Bone marrow (tissue), 2 donors: Measurements from ENCODE around the gene NRROS.

Experiments used
- DNase-seq, 2 donors: peaks; one replicate each; lab custom pipeline; 2025; lab: John Stamatoyannopoulos, UW

Gene NRROS

DNA sequence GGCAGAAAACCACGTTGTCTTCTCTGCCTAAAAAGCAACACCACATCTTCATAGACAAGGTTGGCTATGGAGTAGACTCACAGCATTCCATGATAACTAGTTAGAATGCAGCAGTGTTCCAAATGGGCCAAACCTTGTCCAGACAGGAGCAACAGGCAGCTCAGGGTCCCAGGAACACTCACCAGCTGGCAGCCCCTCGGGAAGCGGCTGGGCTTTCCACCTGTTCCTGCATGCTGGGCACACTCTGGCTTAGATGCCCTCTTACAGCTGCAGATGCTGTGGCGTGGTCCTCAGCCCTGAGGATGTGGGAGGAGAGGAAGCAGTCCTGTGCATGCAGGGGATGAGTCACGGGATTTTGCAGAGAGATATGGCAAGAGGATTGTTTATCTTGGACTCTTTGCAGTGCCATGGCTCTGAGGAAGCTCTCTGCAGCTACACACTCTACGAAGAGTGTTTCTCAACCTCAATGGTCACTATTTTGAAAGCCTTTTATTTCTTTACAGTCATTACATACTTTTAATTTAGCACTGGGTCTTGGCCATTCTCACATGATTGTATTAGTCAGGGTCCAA, 11.3 kb downstream of the NRROS start:
- DNase-seq: peak; percentile 20 to 82

DNA sequence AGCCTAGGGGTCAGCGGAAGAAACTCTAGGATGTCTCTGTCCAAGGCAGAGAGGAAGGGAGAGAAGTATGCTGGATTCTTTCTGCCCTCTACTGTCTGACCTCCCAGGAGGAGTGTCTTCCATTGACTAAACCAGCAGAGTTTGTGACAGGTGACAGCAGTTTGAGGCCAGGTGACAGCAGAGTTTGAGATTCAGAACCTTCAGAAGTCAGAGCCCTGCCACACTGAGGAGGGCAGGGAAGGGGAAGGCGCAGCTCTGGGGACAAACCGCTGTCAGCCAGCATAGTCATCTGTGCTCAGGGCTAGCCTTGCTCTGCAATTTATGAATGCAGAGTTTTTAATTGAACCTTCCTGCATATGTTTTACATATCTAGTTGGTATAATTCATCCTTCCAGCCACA, 12.3 kb downstream of the NRROS start:
- DNase-seq: no peak

GRCh38 chr3:196652961-196653795, 13.7 kb downstream of the NRROS start:
- no peak for DNase-seq

GRCh38 chr3:196654006-196654734, 14.7 kb downstream of the NRROS start:
- DNase-seq: no peak

DNA sequence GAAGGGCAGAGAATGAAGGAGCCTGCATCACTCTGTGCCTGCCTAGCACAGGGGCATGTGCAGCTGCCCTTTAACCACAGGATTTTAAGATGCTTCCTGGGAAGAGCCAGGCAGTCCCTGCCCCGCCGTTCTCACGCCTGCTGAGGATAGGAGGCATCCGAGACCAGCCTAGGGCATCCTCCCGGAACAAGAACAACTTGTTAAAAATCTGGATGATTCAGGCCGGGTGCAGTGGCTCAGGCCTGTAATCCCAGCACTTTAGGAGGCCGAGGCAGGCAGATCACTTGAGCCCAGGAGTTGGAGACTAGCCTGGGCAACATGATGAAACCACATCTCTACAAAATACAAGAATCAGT, 15.2 kb downstream of the NRROS start:
- DNase-seq: no peak

DNA sequence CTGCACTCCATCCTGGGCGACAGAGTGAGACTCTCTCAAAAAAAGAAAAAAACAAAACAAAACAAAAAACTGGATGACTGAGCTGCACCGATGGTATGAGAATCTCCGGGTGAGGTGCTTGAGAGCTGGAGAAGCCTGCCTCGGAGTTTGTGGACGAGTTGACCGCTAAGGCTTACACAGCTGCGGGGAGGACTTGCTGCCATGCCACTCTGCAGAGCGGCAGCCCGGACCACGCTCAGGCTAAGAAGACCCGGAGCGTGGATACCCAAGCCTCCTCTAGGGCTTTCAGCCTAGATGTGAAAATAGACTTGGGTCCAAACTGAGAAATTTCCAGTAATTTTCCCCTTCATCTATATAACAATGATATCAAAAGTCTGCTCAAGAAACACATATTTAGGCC, 16.0 kb downstream of the NRROS start:
- no peak for DNase-seq

DNA sequence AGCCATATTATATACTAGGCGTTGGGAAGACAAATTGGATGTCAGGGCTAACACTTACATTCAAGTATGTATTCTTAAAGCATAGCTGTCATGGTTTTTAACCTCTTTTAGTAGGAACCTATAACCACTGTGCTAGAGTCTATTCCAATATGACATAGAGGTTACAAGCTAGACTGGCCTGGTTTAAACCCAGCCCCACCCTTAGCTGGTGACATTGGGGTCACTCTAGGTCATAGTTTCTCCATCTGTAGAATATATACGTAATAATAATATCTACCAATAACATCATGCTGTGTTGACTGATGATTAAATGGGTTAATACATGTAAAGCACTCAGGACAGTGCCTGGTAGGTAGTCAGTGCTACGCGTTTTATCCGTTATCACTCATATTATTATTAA, 16.7 kb downstream of the NRROS start:
- no peak for DNase-seq

DNA sequence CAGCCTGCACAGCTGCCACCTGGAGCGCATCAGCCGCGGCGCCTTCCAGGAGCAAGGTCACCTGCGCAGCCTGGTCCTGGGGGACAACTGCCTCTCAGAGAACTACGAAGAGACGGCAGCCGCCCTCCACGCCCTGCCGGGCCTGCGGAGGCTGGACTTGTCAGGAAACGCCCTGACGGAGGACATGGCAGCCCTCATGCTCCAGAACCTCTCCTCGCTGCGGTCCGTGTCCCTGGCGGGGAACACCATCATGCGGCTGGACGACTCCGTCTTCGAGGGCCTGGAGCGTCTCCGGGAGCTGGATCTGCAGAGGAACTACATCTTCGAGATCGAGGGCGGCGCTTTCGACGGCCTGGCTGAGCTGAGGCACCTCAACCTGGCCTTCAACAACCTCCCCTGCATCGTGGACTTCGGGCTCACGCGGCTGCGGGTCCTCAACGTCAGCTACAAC, 20.4 kb downstream of the NRROS start:
- no peak for DNase-seq

- no peak for DNase-seq
Measured at GRCh38 chr3:196660381-196661166, 21.1 kb downstream of the NRROS start.

- no peak for DNase-seq
Measured at GRCh38 chr3:196661400-196661799, 21.9 kb downstream of the NRROS start.

GRCh38 chr3:196662033-196662432, 22.5 kb downstream of the NRROS start:
- DNase-seq: no peak

DNA sequence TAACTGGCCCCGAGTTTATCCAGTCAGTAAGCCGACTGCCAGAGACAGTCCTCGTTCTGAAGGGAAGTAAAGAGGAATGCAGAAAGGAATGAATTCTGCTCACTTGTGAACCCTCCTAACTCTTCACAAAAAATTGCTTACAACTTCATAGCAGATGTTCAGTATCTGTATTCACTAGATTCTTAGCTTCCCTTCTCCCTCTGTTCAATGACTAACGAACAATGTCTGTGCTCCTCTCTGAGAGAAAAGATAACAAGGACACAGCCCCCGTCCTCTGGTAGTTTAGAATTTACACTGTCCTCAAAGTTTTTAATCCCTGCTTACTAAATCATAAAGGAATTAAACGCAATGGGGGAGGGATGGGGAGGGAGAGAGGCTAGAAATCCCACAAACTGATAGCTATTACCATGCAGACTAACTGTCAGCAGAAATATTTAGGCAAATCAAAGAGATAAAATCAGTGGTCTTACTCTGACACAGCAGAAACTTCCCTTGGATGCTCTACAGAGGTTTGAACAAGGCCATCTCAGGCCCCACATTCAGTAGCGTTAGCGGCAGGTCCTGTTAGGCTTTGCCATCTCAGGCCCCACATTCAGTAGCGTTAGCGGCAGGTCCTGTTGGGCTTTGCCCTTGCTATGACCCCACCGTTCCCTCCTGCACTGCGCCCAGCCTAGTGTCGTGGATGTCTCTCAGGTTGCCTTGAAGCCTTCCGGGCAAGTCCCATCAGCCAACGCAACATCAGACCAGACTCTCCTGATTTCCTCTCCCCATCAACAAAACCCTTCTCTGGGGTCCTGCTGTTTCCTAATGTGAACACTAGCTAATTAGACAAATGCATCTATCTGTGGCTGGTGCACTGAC, 23.4 kb downstream of the NRROS start:
- no peak for DNase-seq

- no peak for DNase-seq
Measured at GRCh38 chr3:196666001-196666867, 26.7 kb downstream of the NRROS start.

- DNase-seq: no peak
Measured at GRCh38 chr3:196667056-196667825, 27.7 kb downstream of the NRROS start.

DNA sequence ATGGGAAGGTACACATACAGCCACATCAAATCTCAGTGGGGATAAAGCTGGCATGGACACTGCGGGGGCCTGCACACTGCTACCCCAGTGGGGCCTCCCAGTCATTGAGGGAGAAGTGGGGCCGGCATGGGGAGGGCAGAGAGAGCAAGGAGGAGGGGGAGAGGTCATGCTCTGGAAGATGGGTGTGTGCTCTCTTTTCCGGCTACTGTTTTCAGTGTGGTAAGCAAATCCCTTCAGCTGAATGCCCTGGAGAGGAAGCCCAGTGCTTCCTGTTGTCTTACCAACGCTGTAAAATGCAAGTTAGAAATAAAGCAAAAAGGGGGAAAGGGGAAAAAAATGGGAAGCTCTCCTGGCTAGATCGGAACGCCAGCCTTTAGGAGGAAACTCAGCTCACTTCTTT, 30.8 kb downstream of the NRROS start:
- peak in 1 of 2 donors; percentile 4 for DNase-seq

GRCh38 chr3:196673632-196674031, 34.1 kb downstream of the NRROS start:
- DNase-seq: no peak

DNA sequence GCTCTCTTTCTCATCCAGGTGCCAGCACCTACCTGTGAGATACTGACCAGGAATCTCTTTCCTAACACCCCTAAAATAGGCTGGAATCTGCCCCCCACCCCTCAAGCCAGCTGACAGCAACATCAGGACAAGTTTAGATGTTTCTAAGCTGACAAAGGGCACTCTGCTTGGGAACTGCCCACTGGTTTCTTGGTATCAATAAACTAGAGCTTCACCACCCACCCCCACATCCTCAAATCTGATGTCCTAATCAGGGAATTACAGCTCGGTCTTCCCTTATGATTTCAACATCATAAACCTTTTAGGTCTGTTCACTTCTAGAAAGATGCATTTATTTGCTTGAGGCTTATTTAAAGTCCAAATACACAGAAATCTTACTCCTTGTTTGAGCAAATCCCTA, 37.9 kb downstream of the NRROS start:
- no peak for DNase-seq

DNA sequence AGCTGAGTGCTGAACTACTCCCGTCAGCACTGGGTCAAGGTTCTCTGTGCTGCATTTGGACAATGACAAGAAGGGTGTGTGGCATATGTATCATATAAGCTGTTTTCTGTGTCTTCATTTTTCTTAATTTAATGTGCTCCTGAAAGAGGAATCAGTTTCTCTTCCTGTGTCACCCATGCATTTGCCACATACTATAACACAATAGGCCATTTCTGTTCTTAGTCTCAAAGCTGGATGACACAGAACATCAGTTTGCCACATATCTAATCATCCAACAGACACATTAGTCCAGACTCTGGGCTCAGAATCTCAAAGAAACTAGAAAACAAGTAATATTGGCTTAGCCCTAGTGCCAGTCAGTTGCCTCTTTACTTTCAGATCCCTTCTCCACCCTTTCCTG, 38.4 kb downstream of the NRROS start:
- DNase-seq: no peak

- DNase-seq: peak; percentile 10 to 89
Measured at GRCh38 chr3:196684548-196685407, 45.3 kb downstream of the NRROS start.
